H1 (cell line): ENCODE measurements around the gene DAP. TPM values are rescaled to one million over a fixed set of nuclear protein-coding genes. Genes with fewer than 3 reads are reported as not detected.

Source experiments
- CTCF ChIA-PET: fragments of 300-600 bp; sonication (Branson Sonifier 250); formaldehyde crosslinking; loops from one replicate; lab custom pipeline; 2021; ENCODE audit not compliant: partially characterized antibody; lab: Charles Lee
- POLR2A ChIA-PET: fragments of 300-600 bp; sonication (Branson Sonifier 250); formaldehyde crosslinking; loops from one replicate; lab custom pipeline; 2021; ENCODE audit warnings: inconsistent platforms; ENCODE audit not compliant: partially characterized antibody; lab: Charles Lee
- DNase-seq, 2 experiments: peaks; one replicate each; pipeline versions ENCODE4 v3.0.0 to v3.0.0-alpha.2; 2010 to 2022; ENCODE audit warnings: low spot score in 2 of 2, low read depth in 1 of 2, mixed read lengths in 1 of 2
- FAIRE-seq: peaks from 2 replicates; lab custom pipeline; 2011; peaks lifted over from hg19 to GRCh38; lab: Jason Lieb, UNC
- H2AFZ ChIP-seq: 2 replicates; pipeline ENCODE4 v1.8.1; 2012; ENCODE audit warnings: low read length, inconsistent platforms
- H2AK5ac ChIP-seq: 2 replicates; pipeline ENCODE4 v1.6.1; 2013; ENCODE audit warnings: low read depth, low read length
- H2BK120ac ChIP-seq: replicated peaks from 2 replicates; pipeline ENCODE3; 2013; ENCODE audit warnings: low read depth, low read length, inconsistent platforms
- H2BK12ac ChIP-seq: 2 replicates; pipeline ENCODE4 v1.6.1; 2013; ENCODE audit warnings: low read depth, low read length
- H2BK15ac ChIP-seq: 2 replicates; pipeline ENCODE4 v1.6.1; 2013; ENCODE audit warnings: low read length
- H2BK20ac ChIP-seq: 2 replicates; pipeline ENCODE4 v1.6.1; 2013; ENCODE audit warnings: low read length
- H2BK5ac ChIP-seq: 2 replicates; pipeline ENCODE4 v1.6.1; 2013; ENCODE audit warnings: low read depth, low read length
- H3K14ac ChIP-seq: 2 replicates; pipeline ENCODE4 v1.6.1; 2013; ENCODE audit warnings: inconsistent platforms; ENCODE audit not compliant: insufficient read length
- H3K18ac ChIP-seq: 2 replicates; pipeline ENCODE4 v1.6.1; 2013; ENCODE audit warnings: low read length; ENCODE audit errors: extremely low read depth
- H3K23ac ChIP-seq: 2 replicates; pipeline ENCODE4 v1.6.1; 2013; ENCODE audit warnings: inconsistent platforms; ENCODE audit not compliant: insufficient read length
- H3K23me2 ChIP-seq: 2 replicates; pipeline ENCODE4 v1.6.1; 2013; ENCODE audit warnings: low read depth, low read length
- H3K27ac ChIP-seq: 2 replicates; pipeline ENCODE4 v1.6.1; 2011; ENCODE audit warnings: low read depth, low read length, inconsistent platforms
- H3K27me3 ChIP-seq, 4 experiments: replicated peaks in 1 of 4; 1 replicate in 1 of 4; 2 replicates in 3 of 4; pipeline versions ENCODE4 v1.6.1 to v1.8.1; 2011 to 2013; ENCODE audit warnings: low read length in 3 of 4, mild to moderate bottlenecking in 3 of 4, inconsistent platforms in 2 of 4, mixed read lengths in 2 of 4, moderate library complexity in 1 of 4; ENCODE audit not compliant: control insufficient read depth in 3 of 4, insufficient read depth in 3 of 4; ENCODE audit errors: extremely low read depth in 1 of 4
- H3K36me3 ChIP-seq, 4 experiments: 2 replicates each; pipeline versions ENCODE4 v1.6.1 to v1.8.1; 2011 to 2013; ENCODE audit warnings: mild to moderate bottlenecking in 4 of 4, low read length in 3 of 4, moderate library complexity in 2 of 4, control low read depth in 1 of 4, inconsistent platforms in 1 of 4; ENCODE audit not compliant: insufficient read depth in 4 of 4, control insufficient read depth in 2 of 4
- H3K4ac ChIP-seq: replicated peaks from 2 replicates; pipeline ENCODE3; 2013; ENCODE audit warnings: low read length, low read depth, mixed read lengths, inconsistent platforms; ENCODE audit not compliant: insufficient read length
- H3K4me1 ChIP-seq, 4 experiments: replicated peaks in 1 of 4; 1 replicate in 1 of 4; 2 replicates in 3 of 4; pipeline versions ENCODE4 v1.6.1 to v1.8.1; 2011 to 2013; ENCODE audit warnings: low read length in 3 of 4, inconsistent platforms in 2 of 4, mixed read lengths in 1 of 4; ENCODE audit not compliant: insufficient read depth in 4 of 4, control insufficient read depth in 3 of 4
- H3K4me2 ChIP-seq, 2 experiments: 2 replicates each; pipeline versions ENCODE4 v1.6.1 to v1.8.1; 2011 to 2013; ENCODE audit warnings: low read depth in 2 of 2, low read length in 2 of 2, control low read depth in 1 of 2, inconsistent platforms in 1 of 2, mild to moderate bottlenecking in 1 of 2; ENCODE audit not compliant: insufficient read depth in 1 of 2
- H3K4me3 ChIP-seq, 4 experiments: fragments of 200-600, 300-600 bp in 1 of 4; sonication (generic), shearing (Covaris generic), sonication (Bioruptor Twin) in 1 of 4; 2 replicates each; pipeline versions ENCODE4 v1.5.1 to v1.8.1; 2011 to 2016; ENCODE audit warnings: low read length in 4 of 4, low read depth in 3 of 4, control low read depth in 2 of 4, inconsistent platforms in 2 of 4, mild to moderate bottlenecking in 2 of 4, mixed read lengths in 1 of 4, moderate library complexity in 1 of 4; ENCODE audit not compliant: insufficient read depth in 2 of 4; ENCODE audit errors: extremely low read depth in 1 of 4
- H3K56ac ChIP-seq: replicated peaks from 2 replicates; pipeline ENCODE3; 2013; ENCODE audit warnings: low read depth, mild to moderate bottlenecking, mixed read lengths, low read length, inconsistent platforms; ENCODE audit not compliant: insufficient read length
- H3K79me1 ChIP-seq: 2 replicates; pipeline ENCODE4 v1.6.1; 2013; ENCODE audit warnings: low read depth, low read length, control low read depth
- H3K79me2 ChIP-seq, 2 experiments: 2 replicates each; pipeline versions ENCODE4 v1.6.1 to v1.8.1; 2012 to 2013; ENCODE audit warnings: low read length in 2 of 2, mild to moderate bottlenecking in 2 of 2, inconsistent platforms in 1 of 2; ENCODE audit not compliant: insufficient read depth in 2 of 2, control insufficient read depth in 1 of 2
- H3K9ac ChIP-seq, 4 experiments: replicated peaks in 1 of 4; 1 replicate in 1 of 4; 2 replicates in 3 of 4; pipeline versions ENCODE4 v1.6.1 to v1.8.1; 2011 to 2013; ENCODE audit warnings: low read depth in 3 of 4, low read length in 3 of 4, control low read depth in 2 of 4, mild to moderate bottlenecking in 2 of 4, moderate library complexity in 2 of 4, inconsistent platforms in 1 of 4; ENCODE audit errors: extremely low read depth in 1 of 4
- H3K9me3 ChIP-seq, 2 experiments: 2 replicates each; pipeline versions ENCODE4 v1.6.1 to v1.8.1; 2012 to 2013; ENCODE audit warnings: mild to moderate bottlenecking in 2 of 2, moderate library complexity in 2 of 2, control low read depth in 1 of 2, inconsistent platforms in 1 of 2, low read depth in 1 of 2, low read length in 1 of 2, mixed read lengths in 1 of 2; ENCODE audit not compliant: insufficient read depth in 2 of 2
- H4K20me1 ChIP-seq, 2 experiments: replicated peaks in 1 of 2; 2 replicates each; pipeline versions ENCODE3 to v1.8.1; 2011 to 2013; ENCODE audit warnings: inconsistent platforms in 2 of 2, low read length in 2 of 2, mild to moderate bottlenecking in 1 of 2; ENCODE audit not compliant: insufficient read depth in 2 of 2, control insufficient read depth in 1 of 2
- H4K5ac ChIP-seq: 2 replicates; pipeline ENCODE4 v1.6.1; 2013; ENCODE audit warnings: low read length, low read depth, mixed read lengths, inconsistent platforms; ENCODE audit not compliant: insufficient read length
- H4K8ac ChIP-seq: 2 replicates; pipeline ENCODE4 v1.8.0; 2013; ENCODE audit warnings: mild to moderate bottlenecking, moderate library complexity, low read length, inconsistent platforms; ENCODE audit not compliant: insufficient read depth; ENCODE audit errors: extremely low read depth
- H4K91ac ChIP-seq: replicated peaks from 2 replicates; pipeline ENCODE3; 2013; ENCODE audit warnings: low read length, mixed read lengths, inconsistent platforms; ENCODE audit not compliant: insufficient read length
- CREB1 ChIP-seq: IDR thresholded peaks from 2 replicates; pipeline ENCODE4 v1.6.1; 2012; ENCODE audit warnings: inconsistent platforms
- FOSL1 ChIP-seq: IDR thresholded peaks from 2 replicates; pipeline ENCODE4 v1.6.1; 2011; ENCODE audit warnings: mild to moderate bottlenecking, low read depth, low read length, moderate library complexity; ENCODE audit not compliant: insufficient read depth
- JUN ChIP-seq: IDR thresholded peaks from 2 replicates; pipeline ENCODE4 v1.6.1; 2011; ENCODE audit warnings: low read depth, mild to moderate bottlenecking, improper control_type of control experiment, low read length
- KDM1A ChIP-seq: fragments of 200-600, 300-600 bp; sonication (generic); IDR thresholded peaks from 2 replicates; pipeline ENCODE4 v1.7.1; 2016; ENCODE audit warnings: mild to moderate bottlenecking, low read length, borderline replicate concordance
- PHF8 ChIP-seq: fragments of 200-600 bp; sonication (generic); conservative IDR thresholded peaks from 2 replicates; pipeline ENCODE4 v1.7.1; 2012; ENCODE audit warnings: low read depth, mild to moderate bottlenecking, inconsistent platforms, low read length, moderate library complexity
- POLR2AphosphoS5 ChIP-seq: IDR thresholded peaks from 2 replicates; pipeline ENCODE4 v1.6.1; 2011; ENCODE audit warnings: low read depth, low read length
- WGBS, 2 experiments: shearing (Covaris generic) in 1 of 2; methylation state at CpG; one replicate each; pipeline versions ENCODE4 v1.1.6 to v1.1.7; 2013 to 2015; ENCODE audit warnings: low lambda C conversion rate in 2 of 2, mixed read lengths in 2 of 2, inconsistent platforms in 1 of 2, low coverage in 1 of 2, missing lambda C conversion rate in 1 of 2; ENCODE audit not compliant: insufficient replicate concordance in 2 of 2, insufficient coverage in 1 of 2, insufficient read length in 1 of 2; ENCODE audit errors: extremely low coverage in 1 of 2, missing lambda C conversion rate in 1 of 2; 5-methylcytosine and 5-hydroxymethylcytosine counted together
- polyA plus RNA-seq, 7 experiments: library from polyadenylated mRNA; depleted of rRNA in 3 of 7; stranded (reverse) in 5 of 7; unstranded in 2 of 7; fragments of >200 nt in 5 of 7; fragments of 200-250 nt in 2 of 7; gene quantifications; 1 replicate in 5 of 7; 2 replicates in 1 of 7; 4 replicates in 1 of 7; pipeline versions ENCODE4 v1.2.1 to v1.2.3, GENCODE V29; 2011 to 2013; ENCODE audit warnings: missing spikeins in 2 of 7, mixed read lengths in 2 of 7
- total RNA-seq: library from RNA; stranded (reverse); fragmentation: NEBNext Ultra II Directional; extraction: Animal tissue kit (Norgen Biotek cat#: 25700); gene quantifications from 2 replicates; pipeline ENCODE4 v1.2.1, GENCODE V29; 2021

Gene DAP
- total and polyA plus RNA-seq, 2 of the 8 experiments (the other 6 are each of a cell fraction or from before 2014, with no cell fraction given): 26.2 to 44.4 TPM

DNA sequence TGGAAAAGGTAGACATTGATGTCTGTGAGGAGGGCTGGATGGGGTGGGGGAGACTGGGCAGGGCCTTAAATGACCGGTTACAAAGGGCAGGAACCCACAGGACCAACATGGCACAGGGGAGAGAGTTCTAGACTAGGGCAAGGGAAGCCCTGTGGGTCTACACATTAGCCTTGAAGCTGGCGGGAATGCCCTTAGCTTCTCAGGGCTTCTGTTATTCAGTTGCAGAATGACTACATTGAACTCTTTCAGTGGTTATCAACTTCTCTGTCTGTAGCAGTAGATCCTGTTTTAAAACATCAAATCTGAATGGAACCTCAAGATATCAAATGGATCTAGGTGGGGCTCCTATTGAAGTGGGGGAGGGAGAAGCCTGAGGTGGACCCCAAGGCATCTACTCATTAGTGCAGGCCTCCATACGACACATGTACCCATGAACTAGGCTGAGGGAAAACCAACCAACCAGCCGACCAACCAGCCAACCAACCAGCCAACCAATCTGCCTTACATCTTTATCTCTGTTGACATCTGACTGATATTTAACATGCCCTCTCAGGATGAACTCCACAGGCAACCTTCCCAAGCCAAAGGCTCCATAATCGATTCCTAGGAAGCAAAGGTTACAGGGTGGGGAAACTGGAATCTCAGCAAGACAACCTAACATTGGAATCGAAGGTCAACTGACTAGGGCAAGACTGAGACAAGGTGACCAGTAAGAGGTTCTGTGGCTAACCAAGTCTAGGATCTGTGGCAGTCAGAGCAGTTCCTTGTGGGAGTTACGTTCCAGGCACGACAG, 48.3 kb downstream of the DAP start:
- ChIA-PET POLR2A (no interaction called here), CTCF (interaction anchor here (2.2 kb wide), 1 partner anchor 11 kb away, joined by 6 read pairs; no protein-coding TSS in a partner anchor)
- no peaks in the 10 kb centered on the region for H3K79me2 ChIP-seq
- peaks cover 3% of the 10 kb centered on the region; the same call in 1 of the 2 replicates for H3K23me2 ChIP-seq
- H3K4me2 ChIP-seq: no peak overlapping the region
- no peak overlapping the region for H2BK15ac ChIP-seq
- no peak overlapping the region for H3K4me3 ChIP-seq
- no peak overlapping the region for H2AFZ ChIP-seq
- H3K27ac ChIP-seq: no peak overlapping the region
- H3K27me3 ChIP-seq: no peaks in the 10 kb centered on the region
- no peak overlapping the region for H2BK120ac ChIP-seq
- H3K18ac ChIP-seq: no peak overlapping the region
- H4K8ac ChIP-seq: no peak overlapping the region
- H3K23ac ChIP-seq: no peak overlapping the region
- H4K20me1 ChIP-seq: peaks cover 0 to 2% of the 10 kb centered on the region in 2 experiments
- H3K14ac ChIP-seq: no peak overlapping the region
- no peak overlapping the region for H3K56ac ChIP-seq
- H3K79me1 ChIP-seq: peaks cover 2% of the 10 kb centered on the region; the same call in 1 of the 2 replicates
- no peak overlapping the region for H4K91ac ChIP-seq
- no peak overlapping the region for H4K5ac ChIP-seq
- WGBS, 2 experiments: 89% methylated on average over 8 of the region's 8 CpGs; no CpG with 5 or more reads in 1 of the 2 experiments
- no peaks in the 10 kb centered on the region for H3K36me3 ChIP-seq
- no peak overlapping the region for H3K9ac ChIP-seq
- no peak overlapping the region for H2BK12ac ChIP-seq
- H3K9me3 ChIP-seq: no peaks in the 10 kb centered on the region
- H2AK5ac ChIP-seq: no peak overlapping the region
- H2BK5ac ChIP-seq: no peak overlapping the region
- peaks cover 0 to 5% (median 1%) of the 10 kb centered on the region in 4 experiments; a peak in 3 of 7 replicates for H3K4me1 ChIP-seq
- H3K4ac ChIP-seq: no peak overlapping the region
- FAIRE-seq (no peak), DNase-seq (no peak)
- H2BK20ac ChIP-seq: no peak overlapping the region
- TF ChIP-seq POLR2AphosphoS5 (no peak), FOSL1 (no peak), JUN (no peak), PHF8 (no peak), CREB1 (no peak), KDM1A (no peak)
